ENCODE data around the gene HCFC1.

HCFC1 gene

DNA sequence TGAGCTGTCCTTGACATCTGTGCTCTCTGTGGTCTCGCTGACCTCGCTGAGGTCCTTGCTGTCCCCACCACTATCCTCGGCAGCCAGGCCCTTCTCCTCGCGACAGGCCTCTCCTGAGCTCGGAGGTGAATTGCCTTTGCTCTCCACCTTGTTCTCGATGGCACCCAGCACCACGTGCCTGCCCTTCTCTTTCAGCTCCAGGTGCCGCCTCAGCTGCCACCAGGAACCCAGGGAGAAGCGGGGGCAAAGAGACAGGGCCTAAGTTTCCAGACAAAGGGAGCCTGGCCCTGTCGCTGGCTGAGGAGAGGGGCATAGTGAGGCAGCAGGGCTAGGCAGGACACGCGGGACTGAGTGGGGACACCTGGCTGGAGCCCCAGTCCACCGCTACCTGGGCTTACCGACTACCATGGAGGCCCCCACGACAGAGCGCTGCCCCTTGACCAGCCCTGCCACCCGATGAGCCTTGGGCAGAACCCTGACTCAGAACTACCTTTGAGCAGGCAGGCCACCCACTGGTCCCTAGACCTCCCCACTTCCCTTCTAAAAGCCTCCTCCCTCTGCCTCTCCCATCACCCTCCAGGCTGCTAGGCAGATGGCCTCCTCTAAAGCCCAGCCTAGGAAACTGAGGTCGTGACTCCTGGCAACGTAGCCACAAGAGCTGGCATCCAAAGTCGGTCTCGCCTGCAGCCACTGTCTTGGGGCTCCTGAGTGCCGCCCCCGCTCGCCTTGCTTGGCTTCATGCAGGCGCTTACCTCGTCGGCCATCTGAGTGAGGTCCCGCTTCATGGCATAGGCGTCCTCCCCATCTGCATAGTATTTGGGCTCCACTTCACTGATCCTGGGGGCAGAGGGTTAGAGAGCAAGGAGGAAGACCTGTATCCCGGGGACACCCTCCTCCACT is 41.4 kb downstream of the HCFC1 start:
- DNase-seq (no peak), ATAC-seq (ENCODE audit: insufficient read depth, low read depth) (no peak)
- Histone ChIP-seq H3K27me3 (ENCODE audit: insufficient read depth, low read length, poor library complexity) (no peaks in the 10 kb centered on the region), H3K9me3 (ENCODE audit: insufficient read depth, low read length, severe bottlenecking) (no peaks in the 10 kb centered on the region), H3K4me1 (ENCODE audit: insufficient read depth, low read length) (peaks cover 68% of the 10 kb centered on the region), H2AFZ (ENCODE audit: low read depth, low read length) (no peak overlapping the region), H4K20me1 (ENCODE audit: insufficient read depth, low read length) (no peaks in the 10 kb centered on the region), H3K4me3 (ENCODE audit: low read depth in 1 of 2, low read length in 2 of 2) (peak overlapping the region in 1 of 2 experiments; percentile 50; a peak in 1 of 4 replicates), H3K27ac (ENCODE audit: low read length) (peak overlapping the region; percentile 46), H3K36me3 (ENCODE audit: insufficient read depth, low read length) (peaks cover 43% of the 10 kb centered on the region), H3K9ac (ENCODE audit: low read depth, low read length) (peak overlapping the region; percentile 44), H3K4me2 (ENCODE audit: insufficient read depth, low read length) (peak overlapping the region; percentile 57), H3K79me2 (ENCODE audit: insufficient read depth, low read length) (peaks cover 60% of the 10 kb centered on the region)
- TF ChIP-seq EZH2 (IDR thresholded peaks at IDR 0.05; ENCODE audit: borderline replicate concordance, low read depth, low read length, severe bottlenecking): no peak
- TF ChIP-seq, protein P1, sequence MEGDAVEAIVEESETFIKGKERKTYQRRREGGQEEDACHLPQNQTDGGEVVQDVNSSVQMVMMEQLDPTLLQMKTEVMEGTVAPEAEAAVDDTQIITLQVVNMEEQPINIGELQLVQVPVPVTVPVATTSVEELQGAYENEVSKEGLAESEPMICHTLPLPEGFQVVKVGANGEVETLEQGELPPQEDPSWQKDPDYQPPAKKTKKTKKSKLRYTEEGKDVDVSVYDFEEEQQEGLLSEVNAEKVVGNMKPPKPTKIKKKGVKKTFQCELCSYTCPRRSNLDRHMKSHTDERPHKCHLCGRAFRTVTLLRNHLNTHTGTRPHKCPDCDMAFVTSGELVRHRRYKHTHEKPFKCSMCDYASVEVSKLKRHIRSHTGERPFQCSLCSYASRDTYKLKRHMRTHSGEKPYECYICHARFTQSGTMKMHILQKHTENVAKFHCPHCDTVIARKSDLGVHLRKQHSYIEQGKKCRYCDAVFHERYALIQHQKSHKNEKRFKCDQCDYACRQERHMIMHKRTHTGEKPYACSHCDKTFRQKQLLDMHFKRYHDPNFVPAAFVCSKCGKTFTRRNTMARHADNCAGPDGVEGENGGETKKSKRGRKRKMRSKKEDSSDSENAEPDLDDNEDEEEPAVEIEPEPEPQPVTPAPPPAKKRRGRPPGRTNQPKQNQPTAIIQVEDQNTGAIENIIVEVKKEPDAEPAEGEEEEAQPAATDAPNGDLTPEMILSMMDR (IDR thresholded peaks at IDR 0.05; ENCODE audit: borderline replicate concordance, extremely low read depth, low read length, poor library complexity, severe bottlenecking): no peak

- H3K9ac ChIP-seq (ENCODE audit: low read depth, low read length): peak overlapping the region; percentile 44
- H3K27me3 ChIP-seq (ENCODE audit: insufficient read depth, low read length, poor library complexity): no peaks in the 10 kb centered on the region
- H3K79me2 ChIP-seq (ENCODE audit: insufficient read depth, low read length): peaks cover 63% of the 10 kb centered on the region
- no peaks in the 10 kb centered on the region for H3K9me3 ChIP-seq (ENCODE audit: insufficient read depth, low read length, severe bottlenecking)
- H3K36me3 ChIP-seq (ENCODE audit: insufficient read depth, low read length): peaks cover 50% of the 10 kb centered on the region
- peak overlapping the region; percentile 0 to 50; a peak in 3 of 4 replicates for H3K4me3 ChIP-seq (ENCODE audit: low read depth in 1 of 2, low read length in 2 of 2)
- H4K20me1 ChIP-seq (ENCODE audit: insufficient read depth, low read length): no peaks in the 10 kb centered on the region
- peaks cover 74% of the 10 kb centered on the region for H3K4me1 ChIP-seq (ENCODE audit: insufficient read depth, low read length)
- peak overlapping the region; percentile 57 for H3K4me2 ChIP-seq (ENCODE audit: insufficient read depth, low read length)
- H2AFZ ChIP-seq (ENCODE audit: low read depth, low read length): no peak overlapping the region
- ATAC-seq (ENCODE audit: insufficient read depth, low read depth) (no peak), DNase-seq (no peak)
- TF ChIP-seq, protein P1 (IDR thresholded peaks at IDR 0.05; ENCODE audit: borderline replicate concordance, extremely low read depth, low read length, poor library complexity, severe bottlenecking): no peak
- TF ChIP-seq EZH2 (IDR thresholded peaks at IDR 0.05; ENCODE audit: borderline replicate concordance, low read depth, low read length, severe bottlenecking): no peak
- peak overlapping the region; percentile 46 for H3K27ac ChIP-seq (ENCODE audit: low read length)
Observed at GRCh38 chrX:153929576-153929975, 42.0 kb downstream of the HCFC1 start.

- H3K4me1 ChIP-seq (ENCODE audit: insufficient read depth, low read length): peaks cover 75% of the 10 kb centered on the region
- H3K27me3 ChIP-seq (ENCODE audit: insufficient read depth, low read length, poor library complexity): no peaks in the 10 kb centered on the region
- DNase-seq: peak; percentile 28
- peaks cover 55% of the 10 kb centered on the region for H3K36me3 ChIP-seq (ENCODE audit: insufficient read depth, low read length)
- peak overlapping the region; percentile 0 to 50; a peak in 3 of 4 replicates for H3K4me3 ChIP-seq (ENCODE audit: low read depth in 1 of 2, low read length in 2 of 2)
- TF ChIP-seq, protein P1 (IDR thresholded peaks at IDR 0.05; ENCODE audit: borderline replicate concordance, extremely low read depth, low read length, poor library complexity, severe bottlenecking): no peak
- no peak for TF ChIP-seq EZH2 (IDR thresholded peaks at IDR 0.05; ENCODE audit: borderline replicate concordance, low read depth, low read length, severe bottlenecking)
- H3K27ac ChIP-seq (ENCODE audit: low read length): peak overlapping the region; percentile 46
- H3K4me2 ChIP-seq (ENCODE audit: insufficient read depth, low read length): peak overlapping the region; percentile 57
- H4K20me1 ChIP-seq (ENCODE audit: insufficient read depth, low read length): peaks cover 5% of the 10 kb centered on the region; the same call in 1 of the 2 replicates
- no peak for ATAC-seq (ENCODE audit: insufficient read depth, low read depth)
- H3K79me2 ChIP-seq (ENCODE audit: insufficient read depth, low read length): peaks cover 63% of the 10 kb centered on the region
- H2AFZ ChIP-seq (ENCODE audit: low read depth, low read length): no peak overlapping the region
- peak overlapping the region; percentile 44 for H3K9ac ChIP-seq (ENCODE audit: low read depth, low read length)
- no peaks in the 10 kb centered on the region for H3K9me3 ChIP-seq (ENCODE audit: insufficient read depth, low read length, severe bottlenecking)
Observed at GRCh38 chrX:153928846-153929245, 42.8 kb downstream of the HCFC1 start.
